ENCODE data around the gene C5orf15. TPM values are rescaled to one million over a fixed set of nuclear protein-coding genes. Genes with fewer than 3 reads are reported as not detected.

Gene C5orf15
- total and polyA plus RNA-seq, 2 experiments from 2014 or later = 37.7 to 61.4 TPM

DNA sequence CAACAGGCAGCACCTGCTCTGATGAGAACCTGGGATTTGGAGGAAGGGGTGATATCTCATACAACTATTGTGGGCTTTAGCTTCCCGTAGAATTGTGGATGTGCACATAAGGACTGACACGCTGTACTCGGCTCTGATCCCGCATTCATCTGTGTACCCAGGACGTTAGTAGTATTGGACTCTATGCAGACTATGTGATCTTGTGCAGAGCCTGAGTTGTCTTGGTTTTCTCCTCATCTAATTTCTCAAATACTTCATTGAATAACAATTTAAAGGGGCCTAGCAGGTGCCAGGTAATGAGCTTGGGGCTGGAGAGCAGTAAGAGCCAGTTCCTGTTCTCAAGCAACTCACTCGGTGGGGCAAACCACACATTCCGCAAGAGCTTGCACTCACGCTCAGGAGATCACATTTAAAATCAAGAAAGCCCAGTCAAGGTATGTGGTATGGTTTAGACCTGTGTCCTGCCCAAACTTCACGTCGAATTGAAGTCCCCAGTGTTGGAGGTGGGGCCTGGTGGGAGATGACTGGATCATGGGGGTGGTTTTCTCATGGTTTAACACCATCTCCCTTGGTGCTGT is 14.8 kb downstream of the C5orf15 start (continued):
- TF ChIP-seq REST (IDR thresholded peaks at IDR 0.05; ENCODE audit: unreplicated experiment) = no peak

DNA sequence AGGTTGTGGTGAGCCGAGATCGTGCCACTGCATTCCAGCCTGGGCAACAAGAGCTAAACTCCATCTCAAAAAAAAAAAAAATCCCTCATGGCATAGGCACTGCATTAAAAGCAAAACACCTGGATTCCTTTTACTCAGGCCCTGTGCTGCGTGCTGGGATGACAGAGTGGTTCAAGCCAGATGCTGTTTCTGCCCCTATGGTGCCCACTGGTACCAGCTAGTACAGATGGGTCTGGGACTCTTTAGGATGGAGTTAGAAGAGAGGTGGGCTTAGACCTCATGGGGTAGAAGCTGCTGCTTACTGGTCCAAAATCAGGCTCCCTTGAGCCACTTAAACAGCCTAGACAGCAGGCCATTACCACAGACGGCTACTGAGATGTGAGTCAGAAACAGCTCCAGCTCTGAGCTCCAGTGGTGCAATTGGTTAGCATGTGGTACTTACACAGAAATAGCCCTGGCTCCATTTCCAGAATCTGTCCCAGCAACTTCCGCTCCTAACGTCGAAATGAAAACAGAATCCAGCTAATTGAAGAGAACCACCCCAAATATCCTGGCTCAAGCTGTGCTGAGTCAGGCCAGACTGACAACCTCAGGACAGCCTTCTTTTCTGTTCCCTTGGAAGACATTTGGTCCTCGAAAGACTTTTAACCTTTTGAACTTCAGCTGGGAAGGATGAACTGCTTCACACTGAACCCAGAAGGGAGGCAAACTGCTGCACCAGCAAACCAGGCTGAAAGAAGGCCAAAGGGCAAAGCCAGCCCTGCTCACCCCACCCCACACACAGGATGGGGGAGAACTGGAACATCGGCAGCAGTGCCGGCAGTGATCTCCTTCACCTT is 15.5 kb downstream of the C5orf15 start:
- no peaks in the 10 kb centered on the region for H3K4me1 ChIP-seq (ENCODE audit: insufficient read depth)
- H3K4me1 Mint-ChIP-seq = peaks cover 10% of the 10 kb centered on the region
- no peak overlapping the region for H3K27ac Mint-ChIP-seq
- H3K9me3 Mint-ChIP-seq = no peaks in the 10 kb centered on the region
- H3K27ac ChIP-seq (ENCODE audit: low read depth) = no peak overlapping the region
- no peaks in the 10 kb centered on the region for H3K27me3 Mint-ChIP-seq (ENCODE audit: insufficient read depth, low read depth, poor library complexity)
- no peak overlapping the region for H3K4me2 ChIP-seq
- no peak for DNase-seq (ENCODE audit: low spot score)
- peaks cover 7% of the 10 kb centered on the region for H3K36me3 ChIP-seq (ENCODE audit: insufficient read depth)
- H3K4me3 ChIP-seq = no peak overlapping the region
- no peak overlapping the region for H3K4me3 Mint-ChIP-seq
- peak; percentile 44; the same call in 2 of the 3 replicates for ATAC-seq
- TF ChIP-seq POLR2AphosphoS5 (IDR thresholded peaks at IDR 0.05; ENCODE audit: low read depth) (no peak), CTCF (conservative IDR thresholded peaks at IDR 0.05; ENCODE audit: low read depth in 2 of 2) (no peak), NANOG (IDR thresholded peaks at IDR 0.05; ENCODE audit: borderline replicate concordance) (no peak), JUNB (IDR thresholded peaks at IDR 0.05; ENCODE audit: unreplicated experiment) (no peak), EZH2 (IDR thresholded peaks at IDR 0.05; ENCODE audit: low read depth, unreplicated experiment) (no peak), EZH2phosphoT487 (IDR thresholded peaks at IDR 0.05; ENCODE audit: unreplicated experiment) (no peak)
- no peaks in the 10 kb centered on the region for H3F3A ChIP-seq (replicated peaks; ENCODE audit: low read depth)
- peaks cover 14% of the 10 kb centered on the region for H3K36me3 Mint-ChIP-seq (ENCODE audit: low read depth)
- H3K27me3 ChIP-seq (ENCODE audit: insufficient read depth) = no peaks in the 10 kb centered on the region
- H3K9me2 ChIP-seq (ENCODE audit: insufficient read depth) = no peaks in the 10 kb centered on the region; the same call in 1 of the 2 replicates
- no peaks in the 10 kb centered on the region for H3K79me2 ChIP-seq (replicated peaks; ENCODE audit: insufficient read depth)
- no peak overlapping the region for H2AFZ ChIP-seq
- H4K20me1 ChIP-seq (replicated peaks; ENCODE audit: insufficient read depth) = no peaks in the 10 kb centered on the region
